Endothelial cell of umbilical vein (primary cell): ENCODE results near the gene C1RL. TPM values are rescaled to one million over a fixed set of nuclear protein-coding genes. Genes with fewer than 3 reads are reported as not detected.

Experiments used
- BruUV-seq: library from RNA; stranded (reverse); fragments of 400-500 nt; replicated peaks from 2 replicates; lab custom pipeline; 2021; lab: Mats Ljungman, UMichigan
- CTCF ChIA-PET: fragments of 300-600, 350-600 bp; sonication (Branson Sonifier 250); formaldehyde crosslinking; loops from one replicate; lab custom pipeline; 2021; ENCODE audit warnings: antibody characterized with exemption, inconsistent platforms; lab: Charles Lee
- POLR2A ChIA-PET: fragments of 300-600, 350-600 bp; sonication (Branson Sonifier 250); formaldehyde crosslinking; loops from one replicate; lab custom pipeline; 2021; ENCODE audit warnings: antibody characterized with exemption, inconsistent platforms; lab: Charles Lee
- DNase-seq: peaks from one replicate; pipeline ENCODE4 v3.0.0-alpha.2; 2011; ENCODE audit warnings: low read depth, low spot score
- FAIRE-seq: peaks from 2 replicates; lab custom pipeline; 2011; peaks lifted over from hg19 to GRCh38; lab: Jason Lieb, UNC
- H2AFZ ChIP-seq: 2 replicates; pipeline ENCODE4 v1.6.0; 2012; ENCODE audit warnings: low read depth, low read length, control low read depth, inconsistent platforms
- H3K27ac ChIP-seq: 2 replicates; pipeline ENCODE4 v1.5.1; 2011; ENCODE audit warnings: low read depth, mild to moderate bottlenecking, control low read depth, low read length, moderate library complexity; ENCODE audit not compliant: insufficient read depth
- H3K27me3 ChIP-seq, 2 experiments: 2 replicates each; pipeline versions ENCODE4 v1.6.0 to v1.6.1; 2011; ENCODE audit warnings: low read length in 2 of 2, mixed read lengths in 1 of 2; ENCODE audit not compliant: control insufficient read depth in 2 of 2, insufficient read depth in 2 of 2
- H3K36me3 ChIP-seq, 2 experiments: 2 replicates in 1 of 2; 3 replicates in 1 of 2; pipeline ENCODE4 v1.5.1; 2011; ENCODE audit warnings: low read length in 2 of 2, mild to moderate bottlenecking in 1 of 2, moderate library complexity in 1 of 2; ENCODE audit not compliant: control insufficient read depth in 2 of 2, insufficient read depth in 2 of 2; ENCODE audit errors: extremely low read depth in 1 of 2
- H3K4me1 ChIP-seq: 3 replicates; pipeline ENCODE4 v1.5.1; 2011; ENCODE audit warnings: mild to moderate bottlenecking, low read length; ENCODE audit not compliant: control insufficient read depth, insufficient read depth; ENCODE audit errors: extremely low read depth
- H3K4me2 ChIP-seq: 2 replicates; pipeline ENCODE4 v1.6.1; 2011; ENCODE audit warnings: low read length, control low read depth, mixed read lengths; ENCODE audit not compliant: insufficient read depth
- H3K4me3 ChIP-seq, 3 experiments: fragments of 200-600 bp in 1 of 3; sonication (generic), shearing (Covaris generic) in 1 of 3; replicated peaks in 1 of 3; 2 replicates each; pipeline ENCODE4 v1.5.1; 2011 to 2016; ENCODE audit warnings: control low read depth in 3 of 3, low read length in 3 of 3, mild to moderate bottlenecking in 2 of 3, inconsistent platforms in 1 of 3, low read depth in 1 of 3, moderate library complexity in 1 of 3; ENCODE audit not compliant: insufficient read depth in 1 of 3
- H3K79me2 ChIP-seq: 2 replicates; pipeline ENCODE4 v1.6.0; 2012; ENCODE audit warnings: low read length, inconsistent platforms; ENCODE audit not compliant: control insufficient read depth, insufficient read depth
- H3K9ac ChIP-seq: replicated peaks from 2 replicates; pipeline ENCODE3; 2011; ENCODE audit warnings: low read length, control low read depth; ENCODE audit not compliant: insufficient read depth; ENCODE audit errors: extremely low read depth
- H3K9me1 ChIP-seq: replicated peaks from 3 replicates; pipeline ENCODE4 v1.6.0; 2011; ENCODE audit warnings: mild to moderate bottlenecking, low read length; ENCODE audit not compliant: control insufficient read depth, insufficient read depth; ENCODE audit errors: extremely low read depth
- H3K9me3 ChIP-seq: replicated peaks from 2 replicates; pipeline ENCODE4 v1.5.1; 2012; ENCODE audit warnings: low read length, inconsistent platforms; ENCODE audit not compliant: control insufficient read depth, insufficient read depth
- H4K20me1 ChIP-seq: replicated peaks from 2 replicates; pipeline ENCODE3; 2011; ENCODE audit warnings: mild to moderate bottlenecking, low read length; ENCODE audit not compliant: control insufficient read depth, insufficient read depth; ENCODE audit errors: extremely low read depth
- EZH2 ChIP-seq: IDR thresholded peaks from 2 replicates; pipeline ENCODE4 v1.6.1; 2012; ENCODE audit warnings: borderline replicate concordance, low read depth, mild to moderate bottlenecking, moderate library complexity, low read length, inconsistent platforms; ENCODE audit not compliant: severe bottlenecking
- FOS ChIP-seq: IDR thresholded peaks from 2 replicates; pipeline ENCODE4 v1.6.1; 2011; ENCODE audit warnings: mild to moderate bottlenecking, low read length, moderate library complexity, borderline replicate concordance; ENCODE audit not compliant: insufficient read depth
- GATA2 ChIP-seq: IDR thresholded peaks from 2 replicates; pipeline ENCODE4 v1.7.0; 2011; ENCODE audit warnings: low read depth, mild to moderate bottlenecking, moderate library complexity, mixed read lengths, low read length; ENCODE audit not compliant: insufficient read length, insufficient read depth
- JUN ChIP-seq: IDR thresholded peaks from 2 replicates; pipeline ENCODE4 v1.6.1; 2011; ENCODE audit warnings: borderline replicate concordance, low read depth; ENCODE audit not compliant: insufficient read length, insufficient read depth
- MYC ChIP-seq: IDR thresholded peaks from one replicate; pipeline ENCODE4 v1.6.1; 2011; ENCODE audit warnings: mild to moderate bottlenecking, low read depth, low read length
- POLR2A ChIP-seq: IDR thresholded peaks from 2 replicates; pipeline ENCODE4 v1.6.1; 2012; ENCODE audit warnings: low read depth, mild to moderate bottlenecking, control low read depth, low read length
- POLR2AphosphoS5 ChIP-seq: IDR thresholded peaks from 2 replicates; pipeline ENCODE4 v1.6.1; 2012; ENCODE audit warnings: low read depth, mild to moderate bottlenecking, control low read depth, low read length, moderate library complexity; ENCODE audit not compliant: insufficient read depth
- dilution Hi-C: fragments of 300-500 bp; cut with MboI; formaldehyde crosslinking; loops from one replicate; pipeline ENCODE4 v1.15.0; 2019; ENCODE audit warnings: low sequenced_read_pairs; ENCODE audit not compliant: extremely low pct_ligation_motif_present
- intact Hi-C: fragments of 100-400 bp; cut with micrococcal nuclease; formaldehyde crosslinking; loops from one replicate; pipeline ENCODE4 v1.10.0; 2022
- polyA plus RNA-seq, 4 experiments: library from polyadenylated mRNA; depleted of rRNA in 3 of 4; stranded (reverse) in 3 of 4; unstranded in 1 of 4; fragments of >200 nt; gene quantifications; 2 replicates each; pipeline versions ENCODE4 v1.2.1 to v1.2.3, GENCODE V29; 2011 to 2012; ENCODE audit warnings: missing spikeins in 1 of 4
- total RNA-seq: library from RNA; stranded (reverse); gene quantifications from 2 replicates; pipeline ENCODE4 v1.2.3, GENCODE V29; 2021
- TF ChIP-seq, protein P1 (sequence below): IDR thresholded peaks from 2 replicates; pipeline ENCODE4 v1.6.1; 2011; ENCODE audit not compliant: insufficient read depth, insufficient read length
- TF ChIP-seq, protein P2 (sequence below), 2 donors: IDR thresholded peaks; 1 replicate in 1 of 2; 2 replicates in 1 of 2; pipeline ENCODE4 v1.5.1; 2011; ENCODE audit warnings: low read length in 2 of 2, mild to moderate bottlenecking in 2 of 2, moderate library complexity in 2 of 2, control low read depth in 1 of 2, inconsistent platforms in 1 of 2, low read depth in 1 of 2; ENCODE audit not compliant: insufficient read depth in 1 of 2; ENCODE audit errors: extremely low read depth in 1 of 2

C1RL gene
- total and polyA plus RNA-seq, 2 donors (not counting 3 experiments of a cell fraction or from before 2014, with no cell fraction given) = 20.9 to 25.0 TPM

DNA sequence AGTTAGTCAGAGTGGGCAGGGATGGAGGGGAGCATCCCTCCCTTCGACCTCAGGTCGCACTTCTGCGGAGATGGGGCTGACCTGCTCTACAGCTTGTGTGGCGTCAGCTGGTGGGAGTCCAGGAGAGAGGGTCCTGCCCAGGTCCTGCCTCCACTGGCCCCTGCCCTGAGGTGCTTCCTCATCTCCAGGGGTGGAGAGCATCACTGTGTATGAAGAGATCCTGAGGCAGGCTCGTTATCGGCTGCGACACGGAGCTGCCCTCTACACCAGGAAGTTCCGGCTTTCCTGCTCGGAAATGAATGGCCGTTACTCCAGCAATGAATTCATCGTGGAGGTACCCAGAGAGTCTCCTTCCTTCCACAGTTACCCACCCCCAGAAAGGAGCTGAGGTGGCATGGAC is 41.3 kb upstream of the C1RL start:
- intact Hi-C loops = loop anchor here (1.0 kb wide), 1 partner anchor 8 kb away; no protein-coding TSS in a partner anchor
- H3K36me3 ChIP-seq = peaks cover 0 to 11% of the 10 kb centered on the region in 2 experiments

More for the DNA sequence above, 41.3 kb upstream of the C1RL start:
- H3K4me3 ChIP-seq = no peak overlapping the region
- no peak overlapping the region for H3K9ac ChIP-seq
- H3K4me2 ChIP-seq = peak overlapping the region; percentile 20
- BruUV-seq = no TSS peak
- peaks cover 14% of the 10 kb centered on the region for H3K4me1 ChIP-seq
- CTCF ChIA-PET = interaction anchor here (0.7 kb wide), 1 partner anchor 38 kb away, joined by 3 read pairs; no protein-coding TSS in a partner anchor
- no peak for TF ChIP-seq MYC
- TF ChIP-seq, protein P1, sequence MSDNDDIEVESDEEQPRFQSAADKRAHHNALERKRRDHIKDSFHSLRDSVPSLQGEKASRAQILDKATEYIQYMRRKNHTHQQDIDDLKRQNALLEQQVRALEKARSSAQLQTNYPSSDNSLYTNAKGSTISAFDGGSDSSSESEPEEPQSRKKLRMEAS = no peak
- peak; percentile 26 for TF ChIP-seq POLR2AphosphoS5
- TF ChIP-seq GATA2 = peak; percentile 79
- TF ChIP-seq EZH2 = no peak
- TF ChIP-seq POLR2A = no peak
- TF ChIP-seq, protein P2, sequence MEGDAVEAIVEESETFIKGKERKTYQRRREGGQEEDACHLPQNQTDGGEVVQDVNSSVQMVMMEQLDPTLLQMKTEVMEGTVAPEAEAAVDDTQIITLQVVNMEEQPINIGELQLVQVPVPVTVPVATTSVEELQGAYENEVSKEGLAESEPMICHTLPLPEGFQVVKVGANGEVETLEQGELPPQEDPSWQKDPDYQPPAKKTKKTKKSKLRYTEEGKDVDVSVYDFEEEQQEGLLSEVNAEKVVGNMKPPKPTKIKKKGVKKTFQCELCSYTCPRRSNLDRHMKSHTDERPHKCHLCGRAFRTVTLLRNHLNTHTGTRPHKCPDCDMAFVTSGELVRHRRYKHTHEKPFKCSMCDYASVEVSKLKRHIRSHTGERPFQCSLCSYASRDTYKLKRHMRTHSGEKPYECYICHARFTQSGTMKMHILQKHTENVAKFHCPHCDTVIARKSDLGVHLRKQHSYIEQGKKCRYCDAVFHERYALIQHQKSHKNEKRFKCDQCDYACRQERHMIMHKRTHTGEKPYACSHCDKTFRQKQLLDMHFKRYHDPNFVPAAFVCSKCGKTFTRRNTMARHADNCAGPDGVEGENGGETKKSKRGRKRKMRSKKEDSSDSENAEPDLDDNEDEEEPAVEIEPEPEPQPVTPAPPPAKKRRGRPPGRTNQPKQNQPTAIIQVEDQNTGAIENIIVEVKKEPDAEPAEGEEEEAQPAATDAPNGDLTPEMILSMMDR (IDR thresholded peaks at IDR 0.05; ENCODE audit: extremely low read depth in 1 of 2, insufficient read depth in 1 of 2, low read depth in 1 of 2, low read length in 2 of 2) = no peak
- TF ChIP-seq JUN = no peak
- TF ChIP-seq FOS = peak; percentile 26
- H3K9me3 ChIP-seq = no peaks in the 10 kb centered on the region
- H4K20me1 ChIP-seq = no peaks in the 10 kb centered on the region
- no peaks in the 10 kb centered on the region for H3K27me3 ChIP-seq
- dilution Hi-C loops = no loop called here
- no peak overlapping the region for H3K27ac ChIP-seq
- POLR2A ChIA-PET = no interaction called here
- peak; percentile 36 for DNase-seq
- peak; percentile 88 for FAIRE-seq
- peak overlapping the region; percentile 87 for H2AFZ ChIP-seq
- H3K9me1 ChIP-seq = no peaks in the 10 kb centered on the region
- no peaks in the 10 kb centered on the region for H3K79me2 ChIP-seq
